Natural killer cell treated with Interleukin-12 subunit alpha and Interleukin-12 subunit beta and Interleukin-15 and Interleukin-18, amount 100 ng/mL, for 72 hours (primary cell): Measurements from ENCODE around the gene ASTE1. TPM values are rescaled to one million over a fixed set of nuclear protein-coding genes. Genes with fewer than 3 reads are reported as not detected.

Source experiments
- total RNA-seq, 2 donors: library from RNA; stranded (reverse); gene quantifications; one replicate each; pipeline ENCODE4 v1.2.3, GENCODE V29; 2022

The ASTE1 gene
- total RNA-seq, 2 donors from 2014 or later = 8.8 to 12.2 TPM

Other genes starting within 250 kb of the ASTE1 start
- 100 to 1,000 TPM; 100 to 109 TPM for gene ATP2C1, start 132.7 kb downstream of the ASTE1 start, total RNA-seq
- 1 to 10 TPM; 2.0 to 4.1 TPM for gene NEK11, start 52 bp upstream of the ASTE1 start, total RNA-seq